GM12878 (cell line): ENCODE data around the gene GRIN2C. TPM values are rescaled to one million over a fixed set of nuclear protein-coding genes. Genes with fewer than 3 reads are reported as not detected.

Experiments
- ATAC-seq: fragments of 200-7000 bp; cut with Tn5 transposase; 3 replicates; pipeline ENCODE4 v1.9.1; 2020; ENCODE audit warnings: mild to moderate bottlenecking, moderate library complexity
- BruUV-seq: library from RNA; stranded (reverse); fragments of 400-500 nt; replicated peaks from 2 replicates; lab custom pipeline; 2021; lab: Mats Ljungman, UMichigan
- CTCF ChIA-PET: fragments of 300-600 bp; sonication (Branson Sonifier 250); formaldehyde crosslinking; extraction: SDS; loops from one replicate; lab custom pipeline; 2021; ENCODE audit warnings: inconsistent platforms; lab: Yijun Ruan, JAX
- POLR2A ChIA-PET: fragments of 350-600 bp; formaldehyde crosslinking; extraction: SDS; loops from one replicate; lab custom pipeline; 2021; ENCODE audit warnings: inconsistent platforms; lab: Charles Lee
- RAD21 ChIA-PET: fragments of 300-600 bp; sonication (Branson Sonifier 250); formaldehyde crosslinking; loops from one replicate; lab custom pipeline; 2023; ENCODE audit warnings: antibody characterized with exemption; ENCODE audit not compliant: unreplicated experiment; lab: Charles Lee
- SMC1A ChIA-PET: fragments of 300-600 bp; sonication (Branson Sonifier 250); formaldehyde crosslinking; loops from one replicate; lab custom pipeline; 2023; ENCODE audit not compliant: unreplicated experiment, uncharacterized antibody; lab: Charles Lee
- DNase-seq: peaks from one replicate; pipeline ENCODE4 v3.0.0-alpha.2; 2011; ENCODE audit warnings: low read depth, low spot score
- FAIRE-seq: peaks from 3 replicates; lab custom pipeline; 2011; peaks lifted over from hg19 to GRCh38; lab: Jason Lieb, UNC
- H2AFZ ChIP-seq: 2 replicates; pipeline ENCODE4 v1.6.0; 2011; ENCODE audit warnings: low read depth, low read length, control low read depth; ENCODE audit not compliant: control insufficient read depth
- H3K27ac ChIP-seq: 2 replicates; pipeline ENCODE4 v1.5.1; 2011; ENCODE audit warnings: control low read depth; ENCODE audit not compliant: control insufficient read depth, insufficient read depth
- H3K27me3 ChIP-seq, 2 experiments: replicated peaks in 1 of 2; 2 replicates each; pipeline versions ENCODE4 v1.6.0 to v1.6.1; 2011; ENCODE audit warnings: low read length in 1 of 2; ENCODE audit not compliant: control insufficient read depth in 2 of 2, insufficient read depth in 2 of 2
- H3K36me3 ChIP-seq, 2 experiments: 2 replicates each; pipeline ENCODE4 v1.5.1; 2011; ENCODE audit warnings: low read length in 1 of 2; ENCODE audit not compliant: control insufficient read depth in 2 of 2, insufficient read depth in 2 of 2
- H3K4me1 ChIP-seq: 2 replicates; pipeline ENCODE4 v1.6.1; 2011; ENCODE audit warnings: mild to moderate bottlenecking, low read length, moderate library complexity, mixed read lengths; ENCODE audit not compliant: control insufficient read depth, insufficient read depth
- H3K4me2 ChIP-seq: 2 replicates; pipeline ENCODE4 v1.6.0; 2011; ENCODE audit warnings: control low read depth; ENCODE audit not compliant: control insufficient read depth, insufficient read depth
- H3K4me3 ChIP-seq: fragments of 200-600 bp; sonication (generic); 2 replicates; pipeline ENCODE4 v1.5.1; 2016
- H3K79me2 ChIP-seq: 2 replicates; pipeline ENCODE4 v1.6.0; 2011; ENCODE audit warnings: low read length; ENCODE audit not compliant: control insufficient read depth, insufficient read depth
- H3K9ac ChIP-seq: 2 replicates; pipeline ENCODE4 v1.8.0; 2011; ENCODE audit warnings: low read length, control low read depth, mixed read lengths; ENCODE audit not compliant: control insufficient read depth, insufficient read depth
- H3K9me3 ChIP-seq: replicated peaks from 3 replicates; pipeline ENCODE4 v1.5.1; 2011; ENCODE audit warnings: mild to moderate bottlenecking, low read length; ENCODE audit not compliant: control insufficient read depth, insufficient read depth
- H4K20me1 ChIP-seq: 2 replicates; pipeline ENCODE4 v1.6.0; 2011; ENCODE audit not compliant: control insufficient read depth, insufficient read depth
- ASH2L ChIP-seq: fragments of 300-600, 200-600 bp; sonication (generic); IDR thresholded peaks from 2 replicates; pipeline ENCODE4 v1.6.1; 2017; ENCODE audit warnings: low read depth, mild to moderate bottlenecking, borderline replicate concordance
- BCL3 ChIP-seq: IDR thresholded peaks from 2 replicates; pipeline ENCODE4 v1.6.1; 2011; ENCODE audit warnings: borderline replicate concordance, low read depth, mild to moderate bottlenecking, moderate library complexity, low read length; ENCODE audit not compliant: insufficient read depth, poor library complexity, severe bottlenecking
- IKZF2 ChIP-seq, 2 experiments: fragments of 450-650 bp; IDR thresholded peaks; 2 replicates each; pipeline ENCODE4 v1.6.1; 2017; ENCODE audit warnings: mild to moderate bottlenecking in 2 of 2, moderate library complexity in 2 of 2
- MYC ChIP-seq: IDR thresholded peaks from 2 replicates; pipeline ENCODE4 v1.6.1; 2011; ENCODE audit warnings: mild to moderate bottlenecking, low read length, moderate library complexity, inconsistent platforms; ENCODE audit not compliant: insufficient read depth, insufficient replicate concordance, insufficient read length, severe bottlenecking
- NKRF ChIP-seq: fragments of 450-650 bp; conservative IDR thresholded peaks from 2 replicates; pipeline ENCODE4 v1.6.1; 2017; ENCODE audit warnings: mild to moderate bottlenecking, moderate library complexity
- PKNOX1 ChIP-seq: fragments of 450-650 bp; IDR thresholded peaks from 2 replicates; pipeline ENCODE4 v1.6.1; 2016; ENCODE audit warnings: mild to moderate bottlenecking
- POLR2AphosphoS2 ChIP-seq: IDR thresholded peaks from 2 replicates; pipeline ENCODE4 v1.6.1; 2011; ENCODE audit warnings: low read depth, mild to moderate bottlenecking, low read length, improper control_type of control experiment, moderate library complexity
- SMARCA5 ChIP-seq: fragments of 450-650 bp; IDR thresholded peaks from 2 replicates; pipeline ENCODE4 v1.6.1; 2017; ENCODE audit warnings: mild to moderate bottlenecking
- SPI1 ChIP-seq: IDR thresholded peaks from 2 replicates; pipeline ENCODE4 v1.6.1; 2011; ENCODE audit warnings: low read depth, mild to moderate bottlenecking, low read length, moderate library complexity, borderline replicate concordance; ENCODE audit not compliant: insufficient read depth
- WGBS: methylation state at CpG from one replicate; pipeline ENCODE4 v1.1.6; 2016; ENCODE audit warnings: low lambda C conversion rate; ENCODE audit not compliant: insufficient replicate concordance, insufficient coverage; ENCODE audit errors: missing lambda C conversion rate; 5-methylcytosine and 5-hydroxymethylcytosine counted together
- in situ Hi-C: fragments of 300-500 bp; cut with MboI; formaldehyde crosslinking; loops from 9 replicates; pipeline ENCODE4 v1.14.3; 2018; ENCODE audit warnings: mixed read lengths
- intact Hi-C: fragments of 100-400 bp; cut with micrococcal nuclease; formaldehyde crosslinking; loops from one replicate; pipeline ENCODE4 v1.14.2; 2022; ENCODE audit not compliant: unreplicated experiment
- polyA plus RNA-seq, 11 experiments: library from polyadenylated mRNA; depleted of rRNA in 4 of 11; unstranded in 6 of 11; stranded (reverse) in 5 of 11; fragments of >200 nt; fragmentation: Nextera tagmentation in 4 of 11; fragmentation: Illumina TruSeq in 1 of 11; extraction: Ambion mirVana in 4 of 11; extraction: Trizol in 1 of 11; gene quantifications; 1 replicate in 1 of 11; 2 replicates in 10 of 11; pipeline versions ENCODE4 v1.2.1 to v1.2.3, GENCODE V29; 2011 to 2016; ENCODE audit warnings: inconsistent platforms in 2 of 11, missing spikeins in 2 of 11, low read depth in 1 of 11
- total RNA-seq, 4 experiments: library from RNA; depleted of rRNA in 3 of 4; stranded (reverse); fragments of >200 nt in 3 of 4; fragmentation: Illumina TruSeq in 1 of 4; extraction: Trizol in 1 of 4; gene quantifications; 2 replicates each; pipeline versions ENCODE4 v1.2.1 to v1.2.3, GENCODE V29; 2013 to 2021

Gene GRIN2C
- total and polyA plus RNA-seq, 10 of the 15 experiments (the other 5 are each of a cell fraction or from before 2014, with no cell fraction given) = 0.01 to 0.20 (median 0.11) TPM; not detected in 2

GRCh38 chr17:74840989-74841666 is 18.6 kb downstream of the GRIN2C start:
- Histone ChIP-seq H3K79me2 (no peaks in the 10 kb centered on the region), H3K9ac (no peak overlapping the region), H2AFZ (no peak overlapping the region), H4K20me1 (no peaks in the 10 kb centered on the region), H3K9me3 (no peaks in the 10 kb centered on the region), H3K4me3 (no peak overlapping the region), H3K4me2 (no peak overlapping the region), H3K4me1 (peaks cover 4% of the 10 kb centered on the region), H3K27ac (no peak overlapping the region), H3K27me3 (no peaks in the 10 kb centered on the region), H3K36me3 (no peaks in the 10 kb centered on the region; a peak in 1 of 4 replicates)
- no TSS peak for BruUV-seq
- 28% methylated on average over 13 of the region's 13 CpGs for WGBS
- POLR2A ChIA-PET = no interaction called here
- RAD21 ChIA-PET = no interaction called here
- intact Hi-C loops (no loop called here), in situ Hi-C loops (no loop called here)
- peak; percentile 63 for ATAC-seq
- DNase-seq = no peak
- no peak for TF ChIP-seq ASH2L
- TF ChIP-seq SMARCA5 = no peak
- no peak for TF ChIP-seq BCL3
- peak; percentile 62; the same call in 1 of the 2 replicates for TF ChIP-seq SPI1
- TF ChIP-seq IKZF2 (IDR thresholded peaks at IDR 0.05) = no peak
- no peak for TF ChIP-seq MYC
- TF ChIP-seq PKNOX1 = no peak
- TF ChIP-seq POLR2AphosphoS2 = no peak
- TF ChIP-seq NKRF = no peak
- SMC1A ChIA-PET = interaction anchor here (0.9 to 1.3 kb wide), 2 partner anchors 21 to 24 kb away, joined by 4 read pairs; no protein-coding TSS in a partner anchor
- CTCF ChIA-PET = interaction anchor here (1.0 to 2.2 kb wide), 4 partner anchors 21 to 50 kb away, joined by 3 to 9 read pairs (median 6); no protein-coding TSS in a partner anchor
- FAIRE-seq = no peak
